NCI-H1105 (cell line): ENCODE results near the gene ELF4.

ENCODE experiments used
- DNase-seq: peaks from one replicate; lab custom pipeline; 2025; lab: John Stamatoyannopoulos, UW

ELF4 gene

GRCh38 chrX:130047416-130047815, 62.9 kb downstream of the ELF4 start:
- no peak for DNase-seq

- no peak for DNase-seq
Observed at GRCh38 chrX:130039847-130040246, 70.5 kb downstream of the ELF4 start.

- DNase-seq: no peak
Observed at GRCh38 chrX:130034178-130034577, 76.1 kb downstream of the ELF4 start.

GRCh38 chrX:130032552-130032951, 77.7 kb downstream of the ELF4 start:
- DNase-seq: no peak

- no peak for DNase-seq
Observed at GRCh38 chrX:130030826-130031225, 79.5 kb downstream of the ELF4 start.

- DNase-seq: no peak
Observed at GRCh38 chrX:130028196-130028595, 82.1 kb downstream of the ELF4 start.

- no peak for DNase-seq
Observed at GRCh38 chrX:130027569-130027968, 82.7 kb downstream of the ELF4 start.

GRCh38 chrX:130025256-130025655, 85.0 kb downstream of the ELF4 start:
- DNase-seq: no peak

- DNase-seq: no peak
Observed at GRCh38 chrX:130024127-130024526, 86.2 kb downstream of the ELF4 start.

- DNase-seq: no peak
Observed at GRCh38 chrX:130020661-130021324, 89.5 kb downstream of the ELF4 start.

GRCh38 chrX:130018143-130018542, 92.2 kb downstream of the ELF4 start:
- no peak for DNase-seq

- no peak for DNase-seq
Observed at GRCh38 chrX:130015181-130015580, 95.1 kb downstream of the ELF4 start.
